Measurements from ENCODE around the gene GOLGB1. TPM values are rescaled to one million over a fixed set of nuclear protein-coding genes. Genes with fewer than 3 reads are reported as not detected.

GOLGB1 gene
- total and polyA plus RNA-seq, 4 experiments from 2014 or later: 1.3 to 49.3 (median 32.3) TPM

DNA sequence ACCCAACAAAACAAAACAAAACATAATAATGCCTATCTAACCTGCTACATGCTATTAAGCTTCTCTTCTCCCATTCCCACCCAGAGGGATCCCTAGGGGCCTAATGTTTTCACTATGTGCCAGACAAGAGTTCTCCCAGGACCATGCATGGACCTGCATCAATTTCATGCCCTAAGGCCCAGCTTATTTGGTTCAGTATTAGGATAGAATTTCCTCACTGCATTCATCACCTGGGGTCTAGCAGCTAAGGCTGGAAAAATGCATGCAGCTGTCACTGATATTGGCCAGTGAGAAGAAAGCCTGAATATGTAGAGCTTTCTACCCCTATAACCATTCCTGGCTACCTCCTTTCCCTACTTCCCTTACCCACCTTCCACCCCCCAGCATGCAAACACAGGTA is 86.8 kb downstream of the GOLGB1 start:
- H3K36me3 ChIP-seq (ENCODE audit: insufficient read depth, low read length): peaks cover 53% of the 10 kb centered on the region
- no peaks in the 10 kb centered on the region for H3K9me3 ChIP-seq (ENCODE audit: control insufficient read depth in 1 of 2, low read length in 2 of 2)
- H3K36me3 Mint-ChIP-seq: peaks cover 51 to 77% of the 10 kb centered on the region in 2 donors
- H3K27me3 ChIP-seq (ENCODE audit: insufficient read depth, low read length): no peaks in the 10 kb centered on the region
- peaks cover 24 to 43% (median 34%) of the 10 kb centered on the region in 4 donors for H3K4me1 Mint-ChIP-seq
- CTCF ChIA-PET (ENCODE audit: partially characterized antibody): no interaction called here
- peaks cover 34% of the 10 kb centered on the region for H3K4me1 ChIP-seq (ENCODE audit: insufficient read depth, low read length)
- no peak overlapping the region for H3K4me3 Mint-ChIP-seq
- POLR2A ChIA-PET (ENCODE audit: partially characterized antibody): interaction anchor here (4.1 kb wide), 1 partner anchor 87 kb away, joined by 33 read pairs; the partner anchor contains the start of gene GOLGB1
- DNase-seq: no peak
- H3K4me3 ChIP-seq (ENCODE audit: low read length in 2 of 2): no peak overlapping the region
- no peaks in the 10 kb centered on the region for H3K9me3 Mint-ChIP-seq
- no peaks in the 10 kb centered on the region for H3K27me3 Mint-ChIP-seq
- intact Hi-C loops (cut with micrococcal nuclease): no loop called here
- H3K27ac Mint-ChIP-seq: peak overlapping the region in 5 of 7 donors; percentile 24 to 80 (median 51)
- no peak overlapping the region for H3K27ac ChIP-seq (ENCODE audit: low read depth, low read length)

DNA sequence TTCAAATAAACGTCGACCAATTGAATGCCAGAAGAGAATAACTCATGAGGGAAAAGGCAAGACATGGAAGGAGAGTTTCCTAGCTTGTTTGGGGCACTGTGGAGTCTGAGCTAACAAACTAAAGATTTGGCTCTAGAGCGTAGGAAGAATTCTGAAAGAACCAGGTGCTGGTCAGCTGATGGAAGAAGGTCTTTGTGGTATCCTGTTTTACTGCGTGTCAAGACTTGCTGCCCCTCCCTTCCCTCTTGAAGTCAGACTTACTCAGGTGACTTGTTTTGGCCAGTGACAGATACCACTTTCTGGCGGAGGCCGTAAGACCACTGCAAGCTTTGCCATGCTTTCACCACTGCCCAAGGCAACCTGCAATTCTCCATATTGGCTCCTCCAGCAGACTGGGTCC is 88.2 kb downstream of the GOLGB1 start:
- peak overlapping the region; percentile 85 for H3K27ac ChIP-seq (ENCODE audit: low read depth, low read length)
- no peaks in the 10 kb centered on the region for H3K27me3 Mint-ChIP-seq
- peak overlapping the region; percentile 95 to 100 (median 99) for H3K27ac Mint-ChIP-seq
- no peak for DNase-seq
- intact Hi-C loops (cut with micrococcal nuclease): loop anchor here (2.0 kb wide), 3 partner anchors 723 to 1539 kb away; partner anchors contain the start of genes FAM162A, PARP14 and SEC22A
- H3K9me3 ChIP-seq (ENCODE audit: control insufficient read depth in 1 of 2, low read length in 2 of 2): no peaks in the 10 kb centered on the region
- POLR2A ChIA-PET (ENCODE audit: partially characterized antibody): interaction anchor here (0.6 to 4.1 kb wide), 20 partner anchors 11 to 1922 kb away, joined by 3 to 33 read pairs (median 4); partner anchors contain the start of genes EAF2, FAM162A, GOLGB1 and KPNA1
- peaks cover 34 to 56% (median 45%) of the 10 kb centered on the region in 4 donors for H3K4me1 Mint-ChIP-seq
- H3K36me3 ChIP-seq (ENCODE audit: insufficient read depth, low read length): peaks cover 52% of the 10 kb centered on the region
- H3K4me1 ChIP-seq (ENCODE audit: insufficient read depth, low read length): peaks cover 42% of the 10 kb centered on the region
- H3K36me3 Mint-ChIP-seq: peaks cover 50 to 75% of the 10 kb centered on the region in 2 donors
- H3K9me3 Mint-ChIP-seq: no peaks in the 10 kb centered on the region
- no peaks in the 10 kb centered on the region for H3K27me3 ChIP-seq (ENCODE audit: insufficient read depth, low read length)
- CTCF ChIA-PET (ENCODE audit: partially characterized antibody): interaction anchor here (0.7 to 1.7 kb wide), 7 partner anchors 9 to 1017 kb away, joined by 3 to 7 read pairs (median 4); partner anchors contain the start of genes GOLGB1 and POLQ
- no peak overlapping the region for H3K4me3 ChIP-seq (ENCODE audit: low read length in 2 of 2)
- H3K4me3 Mint-ChIP-seq: peak overlapping the region in 4 of 8 donors; percentile 91 to 99 (median 94)

DNA sequence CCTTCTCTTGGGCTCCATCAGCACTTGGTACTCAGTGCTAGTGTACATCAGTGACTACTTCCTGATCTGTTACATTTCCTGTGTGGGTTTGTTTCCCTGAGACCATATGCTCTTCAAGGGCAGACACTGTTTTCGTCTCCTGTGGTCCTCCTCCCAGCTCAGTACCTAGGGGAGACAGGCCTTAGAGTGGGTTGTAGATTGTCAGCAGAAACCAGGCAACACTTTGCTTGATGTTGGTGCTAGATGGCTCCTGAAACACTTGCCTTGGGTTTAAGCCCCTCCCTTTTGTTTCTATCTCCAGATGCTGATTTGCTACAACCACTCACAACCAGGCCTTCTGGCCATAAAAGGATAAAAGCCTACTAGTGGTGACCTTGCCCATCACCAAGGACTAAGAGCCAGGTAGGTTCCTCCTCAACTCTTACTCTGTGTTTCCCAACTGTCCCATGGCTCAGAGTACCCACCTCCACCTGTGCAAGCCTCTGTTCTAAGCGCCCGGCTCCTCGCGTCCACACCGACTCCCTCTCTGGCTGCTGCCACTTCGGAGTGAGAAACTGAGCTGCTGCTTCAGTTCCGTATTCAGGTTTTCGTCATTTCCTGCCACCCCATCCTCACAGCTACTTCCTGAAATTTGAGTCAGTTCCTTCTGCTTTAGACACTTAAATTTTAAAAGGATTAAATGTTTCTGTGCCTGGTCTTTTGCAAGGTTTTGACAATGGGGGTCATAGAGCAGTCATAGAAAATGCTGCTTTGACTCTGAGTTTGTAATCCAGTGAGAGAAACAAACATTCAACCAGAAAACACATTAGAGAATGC is 89.0 kb downstream of the GOLGB1 start, which contains the start of gene HCLS1:
Gene HCLS1, minus strand, starts transcription at position 548 of the 816 bp plus-strand sequence. CDS start 2,556 bp downstream, outside the sequence.
- ChIA-PET POLR2A (ENCODE audit: partially characterized antibody) (interaction anchor here (0.6 to 4.1 kb wide), 21 partner anchors 10 to 1923 kb away, joined by 3 to 33 read pairs (median 4); partner anchors contain the start of genes EAF2, FAM162A, GOLGB1 and KPNA1), CTCF (ENCODE audit: partially characterized antibody) (interaction anchor here (0.7 to 1.7 kb wide), 7 partner anchors 10 to 1018 kb away, joined by 3 to 7 read pairs (median 4); partner anchors contain the start of genes GOLGB1 and POLQ)
- Histone ChIP-seq H3K4me1 (ENCODE audit: insufficient read depth, low read length) (peaks cover 42% of the 10 kb centered on the region), H3K27ac (ENCODE audit: low read depth, low read length) (peak within 1 kb of the TSS; percentile 85), H3K36me3 (ENCODE audit: insufficient read depth, low read length) (peaks cover 50% of the 10 kb centered on the region), H3K4me3 (ENCODE audit: low read length in 2 of 2) (peak within 1 kb of the TSS; percentile 58 to 76), H3K27me3 (ENCODE audit: insufficient read depth, low read length) (no peaks in the 10 kb centered on the region), H3K9me3 (ENCODE audit: control insufficient read depth in 1 of 2, low read length in 2 of 2) (no peaks in the 10 kb centered on the region)
- Mint-ChIP-seq H3K4me1 (peaks cover 36 to 62% (median 50%) of the 10 kb centered on the region in 4 donors), H3K27me3 (no peaks in the 10 kb centered on the region), H3K36me3 (peaks cover 47 to 73% of the 10 kb centered on the region in 2 donors), H3K27ac (peak within 1 kb of the TSS; percentile 95 to 100 (median 99)), H3K4me3 (peak within 1 kb of the TSS; percentile 91 to 99 (median 94)), H3K9me3 (no peaks in the 10 kb centered on the region)
- peak; percentile 80 to 86 (median 83) for DNase-seq
- intact Hi-C loops (cut with micrococcal nuclease): loop anchor here (1.0 to 2.0 kb wide), 7 partner anchors 89 to 1540 kb away; partner anchors contain the start of genes EAF2, FAM162A, GOLGB1 and IQCB1

DNA sequence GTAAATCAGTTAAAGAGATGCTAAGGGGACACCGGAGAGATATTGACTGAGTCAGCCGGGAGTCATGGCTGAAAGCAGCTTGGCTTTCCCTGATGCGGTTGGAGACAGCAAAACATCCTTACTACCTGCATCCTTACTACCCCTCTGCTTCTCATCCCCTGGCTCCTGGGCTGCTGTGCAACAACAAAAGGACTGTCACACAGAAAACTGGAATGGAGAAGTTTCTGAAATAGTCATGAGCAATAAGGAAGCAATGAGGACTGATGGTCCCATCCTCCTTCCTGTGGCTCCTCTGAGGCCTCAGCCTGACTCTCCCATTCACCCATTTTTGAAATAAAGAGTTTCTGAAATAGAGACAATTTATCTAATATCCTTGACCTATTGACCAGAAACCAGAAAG is 90.0 kb downstream of the GOLGB1 start:
- Histone ChIP-seq H3K27me3 (ENCODE audit: insufficient read depth, low read length) (no peaks in the 10 kb centered on the region), H3K27ac (ENCODE audit: low read depth, low read length) (peak overlapping the region; percentile 85), H3K4me3 (ENCODE audit: low read length in 2 of 2) (peak overlapping the region; percentile 58 to 76), H3K9me3 (ENCODE audit: control insufficient read depth in 1 of 2, low read length in 2 of 2) (no peaks in the 10 kb centered on the region), H3K4me1 (ENCODE audit: insufficient read depth, low read length) (peaks cover 52% of the 10 kb centered on the region), H3K36me3 (ENCODE audit: insufficient read depth, low read length) (peaks cover 42% of the 10 kb centered on the region)
- no peaks in the 10 kb centered on the region for H3K9me3 Mint-ChIP-seq
- ChIA-PET POLR2A (ENCODE audit: partially characterized antibody) (interaction anchor here (1.6 to 4.1 kb wide), 5 partner anchors 12 to 114 kb away, joined by 6 to 33 read pairs (median 6); partner anchors contain the start of genes GOLGB1 and POLQ), CTCF (ENCODE audit: partially characterized antibody) (no interaction called here)
- H3K4me1 Mint-ChIP-seq: peaks cover 41 to 69% (median 56%) of the 10 kb centered on the region in 4 donors
- peak overlapping the region; percentile 91 to 99 (median 94) for H3K4me3 Mint-ChIP-seq
- intact Hi-C loops (cut with micrococcal nuclease): no loop called here
- DNase-seq: no peak
- H3K36me3 Mint-ChIP-seq: peaks cover 43 to 72% of the 10 kb centered on the region in 2 donors
- no peaks in the 10 kb centered on the region for H3K27me3 Mint-ChIP-seq
- H3K27ac Mint-ChIP-seq: peak overlapping the region; percentile 95 to 100 (median 99)

DNA sequence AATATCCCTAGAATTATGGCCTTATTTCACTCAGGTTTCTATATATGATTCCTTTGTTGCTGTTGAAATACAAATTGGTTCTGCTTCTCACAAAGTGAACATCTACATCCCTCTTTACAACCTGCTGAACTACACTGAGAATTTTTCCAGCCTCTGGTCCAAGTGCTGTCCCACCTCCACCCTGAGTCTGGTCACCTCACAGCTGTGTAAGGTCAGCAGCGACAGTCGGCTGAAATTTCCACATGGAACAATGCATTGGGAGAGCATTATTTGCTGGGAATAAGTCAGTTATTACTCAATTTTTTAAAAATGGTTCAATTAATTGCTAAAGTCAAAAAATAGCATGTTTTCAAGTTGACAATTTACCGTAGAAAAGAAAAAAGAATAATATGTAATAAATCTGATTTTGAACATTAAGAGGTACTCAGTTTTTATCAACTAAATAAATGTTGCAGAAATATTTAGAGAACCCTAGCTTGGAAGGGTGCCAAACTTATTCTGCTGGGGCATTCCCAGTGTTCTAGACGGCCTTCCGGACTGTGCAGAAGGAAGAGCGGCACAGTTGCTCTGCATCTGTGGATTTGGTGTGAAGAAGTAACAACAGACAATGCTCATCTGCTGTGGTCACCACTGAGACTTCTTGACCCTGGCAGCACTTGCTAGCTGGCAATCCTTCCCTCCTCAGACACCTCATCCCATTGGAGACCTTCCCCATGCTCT is 90.7 kb downstream of the GOLGB1 start:
- peaks cover 37% of the 10 kb centered on the region for H3K36me3 ChIP-seq (ENCODE audit: insufficient read depth, low read length)
- peaks cover 38 to 71% of the 10 kb centered on the region in 2 donors for H3K36me3 Mint-ChIP-seq
- CTCF ChIA-PET (ENCODE audit: partially characterized antibody): no interaction called here
- peak overlapping the region; percentile 91 to 99 (median 94) for H3K4me3 Mint-ChIP-seq
- POLR2A ChIA-PET (ENCODE audit: partially characterized antibody): interaction anchor here (0.5 to 4.1 kb wide), 3 partner anchors 11 to 172 kb away, joined by 3 to 33 read pairs (median 6); partner anchors contain the start of gene GOLGB1
- H3K27ac ChIP-seq (ENCODE audit: low read depth, low read length): peak overlapping the region; percentile 85
- peak overlapping the region; percentile 58 to 76 for H3K4me3 ChIP-seq (ENCODE audit: low read length in 2 of 2)
- no peak for DNase-seq
- peaks cover 46 to 76% (median 62%) of the 10 kb centered on the region in 4 donors for H3K4me1 Mint-ChIP-seq
- H3K9me3 Mint-ChIP-seq: no peaks in the 10 kb centered on the region
- intact Hi-C loops (cut with micrococcal nuclease): no loop called here
- H3K4me1 ChIP-seq (ENCODE audit: insufficient read depth, low read length): peaks cover 59% of the 10 kb centered on the region
- H3K27ac Mint-ChIP-seq: peak overlapping the region; percentile 95 to 100 (median 99)
- H3K27me3 Mint-ChIP-seq: no peaks in the 10 kb centered on the region
- H3K27me3 ChIP-seq (ENCODE audit: insufficient read depth, low read length): no peaks in the 10 kb centered on the region
- no peaks in the 10 kb centered on the region for H3K9me3 ChIP-seq (ENCODE audit: control insufficient read depth in 1 of 2, low read length in 2 of 2)

DNA sequence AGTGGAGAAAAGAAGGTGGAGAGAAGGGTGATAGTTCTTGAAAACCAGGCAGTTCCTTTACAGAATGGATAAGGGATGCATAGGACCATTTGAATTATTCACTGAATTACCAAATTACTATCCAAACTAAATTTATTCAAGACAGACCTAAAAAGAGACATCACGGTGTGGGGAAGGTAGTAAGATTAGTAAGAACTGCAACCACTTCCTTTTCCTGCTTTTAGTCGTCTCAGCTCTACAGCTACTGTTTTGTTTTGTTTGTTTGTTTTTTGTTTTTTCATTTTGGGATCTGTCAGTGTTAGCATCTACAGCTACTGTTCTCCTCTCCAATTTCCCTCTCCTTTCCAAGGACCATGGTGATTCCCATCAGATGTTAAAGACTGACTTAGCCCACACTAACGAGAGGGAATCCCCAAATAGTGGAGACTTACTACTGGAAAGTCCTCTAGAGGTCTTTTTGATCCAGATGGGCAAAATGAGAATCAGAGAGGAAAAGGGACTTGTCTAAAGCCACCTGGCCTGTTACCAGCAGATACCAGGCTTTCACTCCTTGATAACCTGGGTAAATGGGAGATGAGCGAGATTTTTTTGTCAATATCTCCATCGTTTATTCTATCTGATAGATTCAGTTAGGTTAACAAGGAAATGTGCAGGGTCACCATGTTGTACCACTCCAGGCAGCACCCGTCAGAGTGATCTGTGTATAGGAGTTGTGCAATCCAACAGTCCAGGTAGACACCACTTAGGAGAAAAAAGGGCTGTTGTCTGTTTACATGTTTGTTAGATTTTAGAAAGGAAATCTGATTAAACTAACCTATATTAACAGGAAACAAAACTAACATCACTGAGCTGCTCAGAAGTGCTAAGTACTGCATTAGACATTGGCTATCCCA is 94.8 kb downstream of the GOLGB1 start:
- H3K4me3 Mint-ChIP-seq: peak overlapping the region; percentile 22 to 84 (median 68)
- Histone ChIP-seq H3K36me3 (ENCODE audit: insufficient read depth, low read length) (peaks cover 47% of the 10 kb centered on the region), H3K4me1 (ENCODE audit: insufficient read depth, low read length) (peaks cover 80% of the 10 kb centered on the region), H3K9me3 (ENCODE audit: control insufficient read depth in 1 of 2, low read length in 2 of 2) (no peaks in the 10 kb centered on the region), H3K27me3 (ENCODE audit: insufficient read depth, low read length) (no peaks in the 10 kb centered on the region), H3K27ac (ENCODE audit: low read depth, low read length) (peak overlapping the region; percentile 36), H3K4me3 (ENCODE audit: low read length in 2 of 2) (no peak overlapping the region)
- DNase-seq: peak in 4 of 5 donors; percentile 9 to 28 (median 21)
- intact Hi-C loops (cut with micrococcal nuclease): no loop called here
- H3K27ac Mint-ChIP-seq: peak overlapping the region; percentile 83 to 95 (median 90)
- no peaks in the 10 kb centered on the region for H3K27me3 Mint-ChIP-seq
- ChIA-PET POLR2A (ENCODE audit: partially characterized antibody) (interaction anchor here (0.9 to 1.1 kb wide), 2 partner anchors 63 to 94 kb away, joined by 3 to 5 read pairs; partner anchors contain the start of gene GOLGB1), CTCF (ENCODE audit: partially characterized antibody) (interaction anchor here (0.9 kb wide), 1 partner anchor 108 kb away, joined by 3 read pairs; no protein-coding TSS in a partner anchor)
- H3K9me3 Mint-ChIP-seq: no peaks in the 10 kb centered on the region
- peaks cover 52 to 92% (median 71%) of the 10 kb centered on the region in 4 donors for H3K4me1 Mint-ChIP-seq
- H3K36me3 Mint-ChIP-seq: peaks cover 45 to 84% of the 10 kb centered on the region in 2 donors
